Activated CD4-positive, alpha-beta T cell treated with anti-CD3 and anti-CD28 coated beads, Interleukin-2, amount 50 U/mL, for 48 hours (primary cell): ENCODE data around the gene SLC49A4.

Experiments
- DNase-seq, 2 experiments: peaks; one replicate each; pipeline ENCODE4 v3.0.0-alpha.2; 2020

SLC49A4 gene

DNA sequence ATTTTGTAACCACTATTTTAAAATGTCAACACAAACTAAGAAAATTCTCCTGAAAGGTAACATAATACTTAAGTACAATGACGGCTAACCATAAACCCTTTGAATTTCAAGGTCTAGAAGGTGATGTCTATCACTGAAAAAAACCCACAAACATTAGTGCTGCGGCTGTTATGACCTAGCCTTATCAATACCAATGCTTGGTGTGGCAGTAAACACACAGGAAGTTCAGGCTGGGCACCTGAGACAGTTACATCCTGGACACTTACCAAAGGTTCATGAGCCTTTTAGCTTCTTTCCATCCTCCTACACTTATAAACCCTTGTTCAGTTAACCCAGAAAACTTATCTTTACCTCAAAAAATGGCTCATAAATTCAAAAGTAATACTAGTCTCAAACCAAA lies 7.0 kb upstream of the SLC49A4 start:
- DNase-seq, result no peak

DNA sequence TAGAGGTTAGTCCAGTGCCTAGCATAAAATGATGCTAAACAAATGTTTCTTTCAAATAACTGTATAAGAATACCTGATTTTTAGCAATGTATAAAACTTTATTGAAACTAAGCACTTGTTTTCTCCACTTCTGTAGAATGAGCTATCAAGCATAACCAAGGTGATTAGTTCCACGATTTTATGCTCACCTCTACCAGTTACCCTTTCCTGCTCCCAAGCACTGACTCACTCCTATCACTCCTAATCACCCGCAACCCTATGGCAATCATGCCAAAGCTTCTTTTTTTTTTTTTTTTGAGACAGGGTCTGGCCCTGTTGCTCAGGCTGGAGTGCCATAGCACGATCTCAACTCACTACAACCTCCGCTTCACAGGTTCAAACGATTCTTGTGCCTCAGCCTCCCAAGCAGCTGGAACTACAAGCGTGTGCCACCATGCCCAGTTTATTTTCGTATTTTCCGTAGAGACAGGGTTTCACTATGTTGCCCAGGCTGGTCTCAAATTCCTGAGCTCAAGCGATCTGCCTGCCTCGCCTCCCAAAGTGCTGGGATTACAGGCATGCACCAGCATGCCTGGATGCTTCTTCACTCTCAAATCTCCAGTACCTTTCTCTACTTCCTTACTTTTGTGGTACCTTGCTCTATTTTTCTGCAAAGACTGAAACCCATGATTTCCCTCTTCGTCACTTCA lies 5.1 kb upstream of the SLC49A4 start:
- DNase-seq, result no peak

DNA sequence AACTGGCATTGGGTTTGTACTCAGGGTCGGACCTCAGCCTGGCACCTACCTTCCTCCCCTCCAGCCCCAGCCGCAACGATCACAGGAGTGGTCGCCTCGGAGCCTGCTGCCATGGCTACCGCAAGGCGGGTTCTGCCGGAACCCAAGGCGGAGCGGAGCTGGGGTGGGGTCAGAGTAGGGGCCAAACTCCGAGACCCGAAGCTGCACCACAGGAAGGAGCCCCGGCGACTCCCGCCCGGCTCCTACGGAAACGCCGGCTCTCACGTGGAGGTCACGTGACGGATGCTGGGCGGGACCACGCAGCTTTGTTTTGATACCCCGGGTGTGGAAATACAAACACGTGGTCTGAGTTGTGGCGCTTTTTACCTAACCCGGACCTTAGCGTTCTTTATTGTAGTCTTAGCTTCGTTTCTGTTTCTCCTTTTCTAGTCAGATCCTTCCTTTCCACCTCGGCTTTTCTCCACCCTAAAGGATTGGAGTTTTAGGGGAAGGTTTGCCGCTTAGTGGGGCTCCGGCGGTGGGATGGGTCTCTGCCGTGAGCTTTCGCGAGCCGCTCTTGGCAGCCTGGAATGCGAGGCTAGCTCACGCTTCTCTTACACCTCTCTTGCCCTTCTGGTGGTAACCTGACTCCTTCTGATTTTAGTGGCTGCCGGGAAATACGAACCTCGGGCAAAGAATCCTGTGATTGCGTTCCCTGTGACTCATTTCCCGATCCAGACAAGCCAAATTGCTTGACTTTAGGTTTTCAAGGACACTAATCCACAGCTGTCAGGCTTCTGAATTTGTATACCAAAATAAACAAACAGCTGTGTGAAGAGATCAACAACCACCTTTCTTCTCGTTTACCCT lies 1.1 kb upstream of the SLC49A4 start, which contains the start of gene HSPBAP1:
Gene HSPBAP1 (minus strand): TSS at position 264 of the 849 bp plus-strand sequence. CDS start 151 bp downstream, at position 113.
- peak; percentile 90 to 93 for DNase-seq

DNA sequence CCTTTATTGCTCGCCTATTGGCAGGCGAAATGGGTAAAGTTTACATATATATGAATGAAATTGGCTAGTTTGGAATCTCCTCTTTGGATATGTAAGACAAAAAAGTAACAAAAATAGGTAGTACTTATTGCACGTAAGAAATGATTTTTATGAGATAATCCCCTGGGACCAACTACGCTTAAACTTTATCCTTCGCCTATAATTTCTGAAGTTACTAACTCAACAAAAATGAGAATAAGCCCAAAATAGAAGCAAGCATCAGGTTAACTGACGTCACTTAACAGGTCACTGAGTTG lies 438 bp upstream of the SLC49A4 start:
- no peak for DNase-seq

- DNase-seq, result peak in 1 of 2 experiments; percentile 11
These were observed 866 bp downstream of the SLC49A4 start for GRCh38 chr3:122795674-122796195.

GRCh38 chr3:122797291-122797690 lies 2.4 kb downstream of the SLC49A4 start:
- DNase-seq, result no peak

- no peak for DNase-seq
These were observed 4.5 kb downstream of the SLC49A4 start for GRCh38 chr3:122799322-122799721.

DNA sequence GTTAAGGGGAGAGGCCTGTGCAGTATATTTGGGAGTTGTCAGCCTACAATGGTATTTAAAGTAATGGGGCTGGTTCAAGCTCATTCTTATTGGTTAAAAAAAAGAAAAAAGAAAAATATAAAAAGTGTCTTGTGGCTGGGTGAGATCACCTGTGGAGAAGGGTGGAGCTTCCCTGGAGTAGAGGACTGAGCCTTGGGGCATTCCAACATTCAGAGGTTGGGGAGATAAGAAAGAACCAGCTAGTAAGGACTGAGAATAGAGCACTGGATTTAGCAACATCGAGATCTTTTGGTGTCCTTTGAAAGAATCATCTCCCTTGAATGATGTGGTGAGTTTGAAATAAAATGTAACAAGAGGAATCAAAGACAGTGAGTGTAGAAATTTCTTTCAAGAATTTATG lies 5.2 kb downstream of the SLC49A4 start:
- no peak for DNase-seq

DNA sequence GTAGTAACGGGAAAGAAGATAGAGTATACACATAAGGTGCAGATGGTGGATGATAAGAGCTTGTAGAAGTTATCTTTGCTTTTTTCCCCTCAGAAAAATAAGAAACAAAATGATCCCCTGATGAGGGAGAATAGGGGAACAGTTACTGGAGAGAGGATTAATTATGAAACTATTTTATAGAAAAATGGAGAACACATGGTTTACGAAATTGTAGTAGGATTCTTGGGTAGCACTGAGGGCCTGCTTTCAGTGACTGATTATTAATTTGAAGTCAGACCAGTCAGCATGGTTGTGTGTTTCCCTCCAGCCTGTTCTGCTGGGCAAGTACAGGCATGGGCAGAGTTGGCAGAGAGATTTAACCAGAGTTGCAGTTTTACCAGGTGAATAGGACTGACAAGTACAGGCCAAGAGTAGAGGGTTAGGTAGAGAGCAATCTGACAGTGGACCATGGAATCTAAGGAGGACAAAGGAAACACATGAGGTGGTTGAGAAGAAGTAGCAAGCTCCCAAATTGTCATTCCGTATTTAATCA lies 5.9 kb downstream of the SLC49A4 start:
- DNase-seq, result no peak

DNA sequence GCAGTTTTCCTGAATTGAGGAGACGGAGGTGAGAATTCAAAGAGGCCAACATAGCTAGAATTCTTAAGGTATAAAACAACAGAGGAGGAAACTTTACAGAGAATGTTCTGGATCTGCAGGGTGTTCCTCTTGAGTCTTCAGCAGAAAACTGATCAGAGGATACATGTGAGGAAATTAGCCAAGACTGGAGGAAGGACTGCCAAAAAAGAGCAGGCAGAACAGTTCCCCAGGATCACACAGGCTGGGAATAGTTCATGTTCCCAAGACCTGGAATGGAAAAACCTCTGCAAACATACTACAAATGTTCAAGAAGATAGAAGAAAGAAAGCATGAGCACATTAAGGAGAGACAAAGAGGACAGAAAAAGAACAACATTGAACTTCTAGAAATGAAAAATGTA lies 7.5 kb downstream of the SLC49A4 start:
- DNase-seq, result no peak

DNA sequence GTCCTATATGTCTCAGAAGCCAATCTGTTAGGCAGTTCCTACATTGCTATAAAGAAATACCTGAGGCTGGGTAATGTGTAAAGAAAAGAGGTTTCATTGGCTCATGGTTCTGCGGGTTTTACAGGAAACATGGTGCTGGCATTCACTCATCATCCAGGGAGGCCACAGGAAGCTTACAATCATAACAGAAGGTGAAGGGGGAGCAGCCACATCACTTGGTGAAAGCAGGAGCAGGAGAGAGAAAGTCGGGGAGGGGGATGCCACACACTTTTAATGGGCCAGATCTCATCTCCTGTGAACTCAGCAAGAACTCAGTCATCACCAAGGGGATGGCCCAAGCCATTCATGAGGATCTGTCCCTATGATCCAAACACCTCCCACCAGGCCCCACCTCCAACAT lies 9.1 kb downstream of the SLC49A4 start:
- peak in 1 of 2 experiments; percentile 15 for DNase-seq

DNA sequence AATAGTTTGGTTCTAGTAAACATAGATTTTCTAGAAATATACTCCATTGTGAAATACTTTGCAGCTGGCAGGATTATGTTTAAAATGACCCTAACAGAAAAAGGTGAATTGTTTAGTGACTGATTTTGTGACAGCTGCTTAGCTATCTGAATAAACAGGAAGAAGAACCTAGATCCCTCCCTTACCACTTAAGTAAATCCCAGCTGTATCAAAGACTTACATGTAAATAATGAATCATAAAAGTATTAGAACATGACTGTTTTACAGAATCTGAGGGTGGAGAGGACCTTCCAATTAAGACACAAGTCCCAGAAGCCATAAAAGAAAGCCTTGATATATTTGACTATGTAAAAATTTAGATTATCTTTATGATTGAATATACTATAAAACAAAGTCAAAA lies 15.9 kb downstream of the SLC49A4 start:
- no peak for DNase-seq

GRCh38 chr3:122816587-122816986 lies 21.7 kb downstream of the SLC49A4 start:
- DNase-seq, result no peak

DNA sequence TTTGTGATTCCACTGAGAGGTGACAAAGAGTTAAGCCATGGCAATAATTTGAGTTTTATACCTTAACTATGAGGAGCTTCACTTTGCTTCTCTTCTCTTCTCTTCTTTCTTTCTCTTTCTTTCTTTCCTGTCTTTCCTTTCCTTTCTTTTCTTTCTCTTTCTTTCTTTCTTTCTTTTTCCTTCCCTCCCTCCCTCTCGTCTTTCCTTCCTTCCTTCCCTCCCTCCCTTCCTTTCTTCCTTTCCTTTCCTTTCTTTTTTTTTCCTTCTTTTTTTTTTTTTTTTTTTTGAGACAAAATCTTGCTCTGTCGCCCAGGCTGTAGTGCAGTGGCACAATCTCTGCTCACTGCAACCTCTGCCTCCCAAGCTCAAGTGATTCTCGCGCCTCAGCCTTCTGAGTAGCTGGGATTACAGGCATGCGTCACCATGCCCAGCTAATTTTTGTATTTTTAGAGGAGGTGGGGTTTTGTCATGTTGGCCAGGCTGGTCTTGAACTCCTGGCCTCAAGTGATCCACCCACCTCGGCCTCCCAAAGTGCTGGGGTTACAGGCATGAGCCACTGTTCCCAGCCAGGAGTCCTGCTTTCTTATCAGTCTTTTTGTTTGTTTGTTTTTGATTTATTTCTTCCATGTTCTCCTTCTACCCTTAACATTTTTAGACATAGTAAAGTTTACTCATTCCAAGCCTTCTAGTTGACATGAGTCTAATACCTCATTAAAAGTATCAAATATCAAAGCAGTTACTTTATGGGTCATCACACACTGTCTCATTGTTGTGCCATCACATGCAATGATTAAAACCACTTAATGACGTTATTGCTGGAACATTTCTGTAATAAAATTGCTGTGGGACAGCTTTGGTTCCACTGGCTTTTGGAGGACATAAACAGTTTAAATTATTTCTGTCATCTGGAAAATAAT lies 29.9 kb downstream of the SLC49A4 start:
- DNase-seq, result no peak

- no peak for DNase-seq
These were observed 30.6 kb downstream of the SLC49A4 start for GRCh38 chr3:122825460-122825859.

DNA sequence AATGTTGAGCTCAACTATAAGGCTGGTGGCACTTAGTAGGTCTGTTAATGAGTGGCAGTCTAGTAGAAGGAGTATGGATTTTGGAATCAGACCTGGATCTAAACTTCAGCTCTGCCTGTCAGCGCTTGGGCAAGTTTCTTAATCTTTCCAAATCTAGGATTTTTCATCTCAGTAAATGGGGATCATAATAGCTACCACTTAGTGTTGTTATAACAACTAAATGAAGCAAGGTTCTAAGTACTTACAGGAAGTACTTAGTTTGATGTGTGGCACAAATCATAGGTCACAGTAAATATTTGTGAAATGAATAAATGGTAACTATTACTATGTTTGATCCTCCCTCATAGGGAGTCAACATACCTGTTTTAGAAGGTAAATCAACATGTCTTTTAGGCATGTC lies 31.4 kb downstream of the SLC49A4 start:
- no peak for DNase-seq

GRCh38 chr3:122828281-122828680 lies 33.4 kb downstream of the SLC49A4 start:
- DNase-seq, result no peak

- DNase-seq, result no peak
These were observed 40.7 kb downstream of the SLC49A4 start for GRCh38 chr3:122835590-122835989.

GRCh38 chr3:122843604-122844003 lies 48.7 kb downstream of the SLC49A4 start:
- no peak for DNase-seq

GRCh38 chr3:122857019-122857418 lies 62.1 kb downstream of the SLC49A4 start:
- DNase-seq, result no peak

- DNase-seq, result no peak
These were observed 63.5 kb downstream of the SLC49A4 start for GRCh38 chr3:122858373-122858772.

GRCh38 chr3:122859021-122859805 lies 64.3 kb downstream of the SLC49A4 start:
- DNase-seq, result no peak
